WI38 (cell line): Measurements from ENCODE around the gene ZC3HAV1L.
"Not testable (repeated sequence)": the region's sequence is repeated elsewhere in the genome, so short reads cannot be mapped to it uniquely, and the experiment has no call there.

Source experiments
- H3K4me3 ChIP-seq: 2 replicates; pipeline ENCODE4 v1.5.1; 2011; ENCODE audit warnings: low read depth, mild to moderate bottlenecking, control low read depth, low read length
- TF ChIP-seq, protein P1 (sequence below): IDR thresholded peaks from 2 replicates; pipeline ENCODE4 v1.5.1; 2012; ENCODE audit warnings: low read depth, mild to moderate bottlenecking, control low read depth, low read length

The ZC3HAV1L gene, protein sequence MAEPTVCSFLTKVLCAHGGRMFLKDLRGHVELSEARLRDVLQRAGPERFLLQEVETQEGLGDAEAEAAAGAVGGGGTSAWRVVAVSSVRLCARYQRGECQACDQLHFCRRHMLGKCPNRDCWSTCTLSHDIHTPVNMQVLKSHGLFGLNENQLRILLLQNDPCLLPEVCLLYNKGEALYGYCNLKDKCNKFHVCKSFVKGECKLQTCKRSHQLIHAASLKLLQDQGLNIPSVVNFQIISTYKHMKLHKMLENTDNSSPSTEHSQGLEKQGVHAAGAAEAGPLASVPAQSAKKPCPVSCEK

DNA sequence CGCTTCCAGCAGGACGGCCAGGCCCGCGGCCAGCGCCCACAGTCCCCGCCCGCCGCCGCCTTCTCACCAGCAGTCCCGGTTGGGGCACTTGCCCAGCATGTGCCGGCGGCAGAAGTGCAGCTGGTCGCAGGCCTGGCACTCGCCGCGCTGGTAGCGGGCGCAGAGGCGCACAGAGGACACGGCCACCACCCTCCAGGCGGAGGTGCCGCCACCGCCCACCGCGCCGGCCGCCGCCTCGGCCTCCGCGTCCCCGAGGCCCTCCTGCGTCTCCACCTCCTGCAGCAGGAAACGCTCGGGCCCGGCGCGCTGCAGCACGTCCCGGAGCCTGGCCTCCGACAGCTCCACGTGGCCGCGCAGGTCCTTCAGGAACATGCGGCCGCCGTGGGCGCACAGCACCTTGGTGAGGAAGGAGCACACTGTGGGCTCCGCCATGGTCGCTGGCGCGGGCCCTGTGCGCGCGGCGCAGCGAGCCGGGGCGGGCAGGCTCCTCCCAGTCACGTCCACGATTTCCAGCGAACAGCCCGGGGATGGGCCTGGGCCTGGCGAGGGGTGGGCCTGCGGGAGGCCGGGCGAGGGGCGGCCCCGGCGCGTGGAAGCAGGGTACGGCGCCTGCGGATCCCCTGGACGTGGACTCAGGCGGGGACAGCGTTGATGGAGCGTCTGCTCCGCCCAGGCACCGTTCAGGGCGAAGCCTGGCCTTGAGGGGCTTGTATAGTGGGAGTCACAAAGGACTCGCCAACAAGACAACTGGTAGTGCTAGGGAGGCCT lies at the start of gene ZC3HAV1L:
Gene ZC3HAV1L (minus strand): TSS at position 457 of the 768 bp plus-strand sequence. CDS start 25 bp downstream, at position 432.
- peak within 1 kb of the TSS; percentile 77 for H3K4me3 ChIP-seq
- TF ChIP-seq, protein P1, sequence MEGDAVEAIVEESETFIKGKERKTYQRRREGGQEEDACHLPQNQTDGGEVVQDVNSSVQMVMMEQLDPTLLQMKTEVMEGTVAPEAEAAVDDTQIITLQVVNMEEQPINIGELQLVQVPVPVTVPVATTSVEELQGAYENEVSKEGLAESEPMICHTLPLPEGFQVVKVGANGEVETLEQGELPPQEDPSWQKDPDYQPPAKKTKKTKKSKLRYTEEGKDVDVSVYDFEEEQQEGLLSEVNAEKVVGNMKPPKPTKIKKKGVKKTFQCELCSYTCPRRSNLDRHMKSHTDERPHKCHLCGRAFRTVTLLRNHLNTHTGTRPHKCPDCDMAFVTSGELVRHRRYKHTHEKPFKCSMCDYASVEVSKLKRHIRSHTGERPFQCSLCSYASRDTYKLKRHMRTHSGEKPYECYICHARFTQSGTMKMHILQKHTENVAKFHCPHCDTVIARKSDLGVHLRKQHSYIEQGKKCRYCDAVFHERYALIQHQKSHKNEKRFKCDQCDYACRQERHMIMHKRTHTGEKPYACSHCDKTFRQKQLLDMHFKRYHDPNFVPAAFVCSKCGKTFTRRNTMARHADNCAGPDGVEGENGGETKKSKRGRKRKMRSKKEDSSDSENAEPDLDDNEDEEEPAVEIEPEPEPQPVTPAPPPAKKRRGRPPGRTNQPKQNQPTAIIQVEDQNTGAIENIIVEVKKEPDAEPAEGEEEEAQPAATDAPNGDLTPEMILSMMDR, result no peak

DNA sequence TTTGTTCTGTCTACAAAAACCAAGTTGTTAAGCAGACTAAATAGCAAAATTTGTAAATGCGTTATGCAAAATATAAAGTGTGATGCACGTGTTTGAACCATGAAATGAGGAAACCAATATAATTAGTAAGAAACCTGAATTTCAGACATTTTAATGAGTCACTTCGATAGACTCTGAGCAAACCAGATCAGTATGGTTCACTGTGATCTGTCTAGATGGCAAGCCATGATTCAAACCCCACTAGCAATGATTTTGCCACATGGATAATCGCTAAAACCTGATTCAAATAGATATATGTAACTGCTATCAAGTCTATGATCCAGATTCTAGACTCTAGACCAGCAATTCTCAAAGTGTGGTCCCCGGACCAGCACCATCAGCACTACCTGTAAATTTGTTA lies 48.9 kb upstream of the ZC3HAV1L start:
- TF ChIP-seq, protein P1, result no peak
- no peak overlapping the region for H3K4me3 ChIP-seq

DNA sequence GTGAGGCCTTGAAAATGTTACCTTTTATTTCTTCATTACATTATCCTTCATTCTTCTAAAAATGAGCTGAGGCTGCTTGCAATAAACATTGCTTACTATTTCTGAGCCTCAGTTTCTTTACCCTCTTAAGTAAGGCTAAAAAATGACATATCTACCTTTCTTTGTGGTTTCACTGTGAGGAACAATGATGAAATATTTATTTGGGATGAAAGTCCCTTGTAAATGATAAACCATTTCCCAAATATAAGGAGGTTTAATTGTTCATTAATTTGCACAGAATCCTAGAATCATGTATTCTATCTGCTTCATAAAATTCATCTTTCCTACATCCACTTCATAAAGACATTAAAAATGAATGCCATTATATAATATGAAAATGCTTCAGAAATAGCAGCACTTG lies 45.7 kb upstream of the ZC3HAV1L start:
- TF ChIP-seq, protein P1, result no peak
- no peak overlapping the region for H3K4me3 ChIP-seq

DNA sequence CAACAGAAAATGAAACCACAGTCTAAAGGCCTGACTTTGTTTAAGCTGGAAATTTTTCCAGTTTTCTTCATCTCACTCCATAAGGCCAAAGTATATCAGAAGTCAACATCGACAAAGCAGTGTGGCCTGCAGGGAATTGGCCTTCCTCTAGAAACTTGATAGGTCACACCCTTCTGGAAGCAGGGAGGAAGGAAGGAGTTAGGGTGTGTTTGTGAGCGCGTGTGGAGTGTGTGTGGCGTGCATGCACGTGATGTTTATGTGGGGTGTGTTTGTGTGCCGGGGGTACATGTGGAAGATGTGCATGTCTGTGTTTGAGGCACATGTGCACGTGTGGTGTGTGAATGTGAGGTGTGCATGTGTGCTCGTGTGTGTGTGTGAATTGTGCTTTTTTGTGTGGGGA lies 45.1 kb upstream of the ZC3HAV1L start:
- no peak overlapping the region for H3K4me3 ChIP-seq
- TF ChIP-seq, protein P1, result no peak

DNA sequence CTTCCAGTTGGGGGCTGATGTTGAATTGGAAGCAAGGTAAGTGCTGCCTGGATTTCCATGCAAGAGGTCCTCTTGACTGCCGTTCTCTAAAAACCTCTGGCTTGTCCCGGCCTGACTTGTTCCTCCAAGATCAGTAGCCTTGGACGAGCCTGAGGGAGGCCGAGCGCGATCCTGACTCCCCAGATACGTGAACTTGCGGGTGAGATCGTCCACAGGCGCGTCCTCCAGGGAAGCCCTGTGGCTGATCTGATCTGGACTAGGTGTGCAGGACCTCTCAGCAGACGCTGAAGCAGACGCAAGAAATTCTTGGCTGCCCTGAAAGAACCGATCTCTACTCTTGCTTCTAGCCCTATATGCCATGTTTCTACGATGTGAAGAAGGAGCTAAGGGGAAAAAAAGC lies 44.0 kb upstream of the ZC3HAV1L start:
- H3K4me3 ChIP-seq, result no peak overlapping the region
- TF ChIP-seq, protein P1, result no peak

DNA sequence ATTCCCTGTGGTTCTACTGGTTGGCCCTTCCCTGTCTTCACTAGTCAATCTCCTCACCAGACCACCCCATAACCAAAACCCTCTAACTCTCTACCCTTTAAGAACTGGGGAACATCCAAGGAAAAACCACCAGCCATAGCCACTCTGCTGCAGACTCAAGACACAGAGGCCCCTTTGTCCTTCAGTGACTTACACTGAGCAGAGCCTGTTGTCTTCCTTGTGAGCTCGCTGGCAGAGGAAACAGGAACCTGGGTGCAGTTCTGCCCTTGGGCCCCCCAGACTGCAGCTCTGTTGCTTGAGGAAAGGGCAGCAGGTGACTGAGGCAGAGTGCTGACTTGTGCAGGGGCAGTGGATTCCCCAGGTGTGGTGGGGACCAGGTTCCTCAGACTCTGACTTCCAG lies 43.1 kb upstream of the ZC3HAV1L start:
- TF ChIP-seq, protein P1, result no peak
- H3K4me3 ChIP-seq, result no peak overlapping the region

DNA sequence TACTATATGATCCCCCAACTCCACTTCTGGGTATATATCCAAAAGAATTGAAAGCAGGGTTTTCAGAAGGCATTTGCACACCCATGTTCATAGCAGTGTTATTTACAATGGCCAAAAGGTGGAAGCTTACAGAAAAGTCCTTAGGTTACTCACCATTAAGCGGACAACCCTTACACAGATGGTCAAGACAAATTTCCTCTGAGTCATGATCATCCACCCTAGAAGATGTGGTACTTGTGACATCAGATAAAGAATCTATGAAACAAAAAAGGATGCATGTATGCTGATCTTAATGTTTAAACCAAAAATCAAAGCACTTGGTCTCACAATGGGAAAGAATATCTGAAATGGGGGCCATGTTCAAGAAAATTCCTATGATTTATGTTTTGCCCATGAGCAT lies 42.6 kb upstream of the ZC3HAV1L start:
- no peak overlapping the region for H3K4me3 ChIP-seq
- TF ChIP-seq, protein P1, result no peak

DNA sequence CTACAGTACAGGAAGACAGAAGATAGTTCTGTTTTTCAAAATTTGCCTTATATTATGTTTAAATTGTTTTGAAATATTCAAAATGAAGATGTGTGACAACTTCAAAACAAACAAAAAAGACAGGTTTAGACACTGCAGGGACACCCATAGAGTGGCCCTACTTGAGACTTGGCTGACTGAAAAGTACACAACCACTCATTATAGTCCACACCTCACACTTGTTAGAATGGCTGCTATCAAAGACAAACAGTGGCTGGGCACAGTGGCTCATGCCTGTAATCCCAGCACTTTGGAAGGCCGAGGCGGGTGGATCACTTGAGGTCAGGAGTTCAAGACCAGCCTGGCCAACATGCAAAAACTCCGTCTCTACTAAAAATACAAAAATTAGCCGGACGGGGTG lies 41.9 kb upstream of the ZC3HAV1L start:
- not testable (repeated sequence) for H3K4me3 ChIP-seq
